Testis (tissue), 2 donors: Measurements from ENCODE around the gene MORN4.

Source experiments
- POLR2A ChIP-seq: fragments of 450-650 bp; IDR thresholded peaks from one replicate; pipeline ENCODE4 v1.6.1; 2017; ENCODE audit warnings: antibody characterized with exemption, mild to moderate bottlenecking, moderate library complexity
- TF ChIP-seq, protein P1 (sequence below), 3 experiments: fragments of 450-650 bp in 2 of 3; fragments of 200-600 bp in 1 of 3; sonication (generic) in 1 of 3; IDR thresholded peaks; one replicate each; pipeline ENCODE4 v1.5.1; 2016 to 2019; ENCODE audit warnings: antibody characterized with exemption in 3 of 3, mild to moderate bottlenecking in 2 of 3, moderate library complexity in 1 of 3

DNA sequence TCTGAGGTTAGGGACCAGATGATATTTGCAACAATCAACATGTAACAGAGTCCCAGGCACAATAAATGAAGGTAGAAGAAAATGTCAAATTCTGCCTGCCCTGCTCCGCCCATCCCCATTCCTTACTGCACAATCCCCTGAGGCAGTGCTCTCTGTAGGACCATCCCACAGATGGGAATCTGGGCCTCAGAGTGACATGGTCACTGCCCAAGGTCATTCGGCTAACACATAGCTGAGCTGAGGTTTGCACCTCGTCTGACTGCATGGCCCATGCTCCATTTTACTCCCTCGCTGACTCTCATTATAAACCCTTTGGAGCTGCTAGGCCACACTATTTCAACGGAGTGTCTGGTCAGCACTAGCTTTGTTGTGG is 47.9 kb downstream of the MORN4 start:
- TF ChIP-seq, protein P1, sequence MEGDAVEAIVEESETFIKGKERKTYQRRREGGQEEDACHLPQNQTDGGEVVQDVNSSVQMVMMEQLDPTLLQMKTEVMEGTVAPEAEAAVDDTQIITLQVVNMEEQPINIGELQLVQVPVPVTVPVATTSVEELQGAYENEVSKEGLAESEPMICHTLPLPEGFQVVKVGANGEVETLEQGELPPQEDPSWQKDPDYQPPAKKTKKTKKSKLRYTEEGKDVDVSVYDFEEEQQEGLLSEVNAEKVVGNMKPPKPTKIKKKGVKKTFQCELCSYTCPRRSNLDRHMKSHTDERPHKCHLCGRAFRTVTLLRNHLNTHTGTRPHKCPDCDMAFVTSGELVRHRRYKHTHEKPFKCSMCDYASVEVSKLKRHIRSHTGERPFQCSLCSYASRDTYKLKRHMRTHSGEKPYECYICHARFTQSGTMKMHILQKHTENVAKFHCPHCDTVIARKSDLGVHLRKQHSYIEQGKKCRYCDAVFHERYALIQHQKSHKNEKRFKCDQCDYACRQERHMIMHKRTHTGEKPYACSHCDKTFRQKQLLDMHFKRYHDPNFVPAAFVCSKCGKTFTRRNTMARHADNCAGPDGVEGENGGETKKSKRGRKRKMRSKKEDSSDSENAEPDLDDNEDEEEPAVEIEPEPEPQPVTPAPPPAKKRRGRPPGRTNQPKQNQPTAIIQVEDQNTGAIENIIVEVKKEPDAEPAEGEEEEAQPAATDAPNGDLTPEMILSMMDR (IDR thresholded peaks at IDR 0.05), result no peak
- no peak for TF ChIP-seq POLR2A
